ENCODE results near the gene KATNB1. TPM values are rescaled to one million over a fixed set of nuclear protein-coding genes. Genes with fewer than 3 reads are reported as not detected.
A peak's percentile ranks its signal among the peaks of the same experiment; 100 is the strongest.

The KATNB1 gene
- total RNA-seq, 1 experiment from 2014 or later = 8.1 TPM

- TSS peak; percentile 62 for BruUV-seq (replicated peaks)
- intact Hi-C loops (cut with micrococcal nuclease; ENCODE audit: unreplicated experiment) (no loop called here), in situ Hi-C loops (cut with HindIII; ENCODE audit: low pct_unique_long_range_greater_than_20kb, low sequenced_read_pairs) (no loop called here)
- Histone ChIP-seq H3K27me3 (ENCODE audit: control insufficient read depth, insufficient read depth, low read length) (no peaks in the 10 kb centered on the region), H3K9me3 (ENCODE audit: control insufficient read depth, insufficient read depth, low read depth, low read length) (no peaks in the 10 kb centered on the region), H3K27ac (ENCODE audit: low read length) (peak overlapping the region; percentile 82), H3K4me1 (ENCODE audit: control insufficient read depth, insufficient read depth, low read length) (peaks cover 39% of the 10 kb centered on the region), H3K36me3 (ENCODE audit: control insufficient read depth, insufficient read depth, low read length) (no peaks in the 10 kb centered on the region), H3K4me3 (ENCODE audit: low read depth in 2 of 2, low read length in 2 of 2) (peak overlapping the region; percentile 54 to 69)
- ChIA-PET POLR2A (interaction anchor here (0.6 kb wide), 1 partner anchor 546 kb away, joined by 5 read pairs; no protein-coding TSS in a partner anchor), CTCF (interaction anchor here (0.7 kb wide), 1 partner anchor 62 kb away, joined by 3 read pairs; no protein-coding TSS in a partner anchor)
- no peak for TF ChIP-seq POLR2AphosphoS5 (IDR thresholded peaks at IDR 0.05; ENCODE audit: low read depth, low read length)
- TF ChIP-seq CTCF (IDR thresholded peaks at IDR 0.05) = no peak
- TF ChIP-seq TCF7L2 (IDR thresholded peaks at IDR 0.05; ENCODE audit: low read depth, low read length) = no peak
- TF ChIP-seq REST (IDR thresholded peaks at IDR 0.05; ENCODE audit: insufficient read depth in 1 of 2, low read depth in 2 of 2, low read length in 1 of 2) = no peak
- TF ChIP-seq SIN3A (IDR thresholded peaks at IDR 0.05; ENCODE audit: borderline replicate concordance, insufficient read depth, low read depth, low read length) = no peak
- ATAC-seq = peak; percentile 59; the same call in 1 of the 2 replicates
- DNase-seq (ENCODE audit: low read depth, low spot score) = no peak
Measured at GRCh38 chr16:57801098-57801808, 65.7 kb downstream of the KATNB1 start.

- H3K4me3 ChIP-seq (ENCODE audit: low read depth in 2 of 2, low read length in 2 of 2) = peak overlapping the region; percentile 54 to 69
- DNase-seq (ENCODE audit: low read depth, low spot score) (no peak), ATAC-seq (peak; percentile 69)
- ChIA-PET CTCF (no interaction called here), POLR2A (no interaction called here)
- no peaks in the 10 kb centered on the region for H3K36me3 ChIP-seq (ENCODE audit: control insufficient read depth, insufficient read depth, low read length)
- intact Hi-C loops (cut with micrococcal nuclease; ENCODE audit: unreplicated experiment) (no loop called here), in situ Hi-C loops (cut with HindIII; ENCODE audit: low pct_unique_long_range_greater_than_20kb, low sequenced_read_pairs) (no loop called here)
- BruUV-seq (replicated peaks) = no TSS peak
- peaks cover 40% of the 10 kb centered on the region for H3K4me1 ChIP-seq (ENCODE audit: control insufficient read depth, insufficient read depth, low read length)
- TF ChIP-seq REST (IDR thresholded peaks at IDR 0.05; ENCODE audit: insufficient read depth in 1 of 2, low read depth in 2 of 2, low read length in 1 of 2) = no peak
- no peak for TF ChIP-seq CTCF (IDR thresholded peaks at IDR 0.05)
- TF ChIP-seq TCF7L2 (IDR thresholded peaks at IDR 0.05; ENCODE audit: low read depth, low read length) = no peak
- no peak for TF ChIP-seq POLR2AphosphoS5 (IDR thresholded peaks at IDR 0.05; ENCODE audit: low read depth, low read length)
- no peak for TF ChIP-seq SIN3A (IDR thresholded peaks at IDR 0.05; ENCODE audit: borderline replicate concordance, insufficient read depth, low read depth, low read length)
- H3K9me3 ChIP-seq (ENCODE audit: control insufficient read depth, insufficient read depth, low read depth, low read length) = no peaks in the 10 kb centered on the region
- peak overlapping the region; percentile 82 for H3K27ac ChIP-seq (ENCODE audit: low read length)
- H3K27me3 ChIP-seq (ENCODE audit: control insufficient read depth, insufficient read depth, low read length) = no peaks in the 10 kb centered on the region
Measured at GRCh38 chr16:57801809-57802340, 66.3 kb downstream of the KATNB1 start.
